Neural cell (in vitro differentiated cells): Measurements from ENCODE around the gene CIB4. TPM values are rescaled to one million over a fixed set of nuclear protein-coding genes. Genes with fewer than 3 reads are reported as not detected.

ENCODE experiments used
- H2AFZ ChIP-seq: fragments of 200-600, 300-800 bp; sonication (generic), shearing (Covaris generic); 2 replicates; pipeline ENCODE4 v1.6.0; 2014; ENCODE audit warnings: low read depth, mild to moderate bottlenecking, antibody characterized with exemption, low read length, moderate library complexity
- H3F3A ChIP-seq: fragments of 200-600 bp; shearing (Covaris generic); 2 replicates; pipeline ENCODE4 v1.6.1; 2016; ENCODE audit warnings: mild to moderate bottlenecking, moderate library complexity, mixed read lengths, antibody characterized with exemption, low read length; ENCODE audit not compliant: insufficient read depth, poor library complexity, severe bottlenecking
- H3K27ac ChIP-seq: fragments of 200-600, 300-800 bp; sonication (generic), shearing (Covaris generic); 2 replicates; pipeline ENCODE4 v1.5.1; 2014; ENCODE audit warnings: mild to moderate bottlenecking, low read length, moderate library complexity
- H3K27me3 ChIP-seq: fragments of 300-800, 200-600 bp; sonication (generic), shearing (Covaris generic); 2 replicates; pipeline ENCODE4 v1.6.0; 2014; ENCODE audit warnings: mild to moderate bottlenecking, low read depth, low read length, moderate library complexity; ENCODE audit not compliant: insufficient read depth
- H3K36me3 ChIP-seq: fragments of 300-800, 200-600 bp; sonication (generic), shearing (Covaris generic); 2 replicates; pipeline ENCODE4 v1.5.1; 2014; ENCODE audit warnings: mild to moderate bottlenecking, antibody characterized with exemption, low read length, moderate library complexity; ENCODE audit not compliant: insufficient read depth
- H3K4me2 ChIP-seq: fragments of 300-800, 200-600 bp; sonication (generic), shearing (Covaris generic); 2 replicates; pipeline ENCODE4 v1.6.0; 2014; ENCODE audit warnings: mild to moderate bottlenecking, low read length
- H3K4me3 ChIP-seq: fragments of 300-800, 200-600 bp; sonication (generic), shearing (Covaris generic); 2 replicates; pipeline ENCODE4 v1.5.1; 2014; ENCODE audit warnings: mild to moderate bottlenecking, low read length, moderate library complexity
- H3K79me2 ChIP-seq: fragments of 200-600 bp; shearing (Covaris generic); replicated peaks from 2 replicates; pipeline ENCODE4 v1.6.0; 2014; ENCODE audit warnings: mild to moderate bottlenecking, low read length, moderate library complexity; ENCODE audit not compliant: insufficient read depth
- H3K9ac ChIP-seq: fragments of 300-800, 200-600 bp; sonication (generic), shearing (Covaris generic); 2 replicates; pipeline ENCODE4 v1.6.1; 2016; ENCODE audit warnings: mild to moderate bottlenecking, low read length, mixed read lengths
- H3K9me2 ChIP-seq: fragments of 200-600 bp; shearing (Covaris generic); 2 replicates; pipeline ENCODE4 v1.6.1; 2016; ENCODE audit warnings: mild to moderate bottlenecking, low read length, mixed read lengths; ENCODE audit not compliant: insufficient read depth
- H3K9me3 ChIP-seq: fragments of 200-600, 300-800 bp; sonication (generic), shearing (Covaris generic); 2 replicates; pipeline ENCODE4 v1.6.1; 2016; ENCODE audit warnings: mild to moderate bottlenecking, mixed run types, low read length, moderate library complexity, mixed read lengths
- H4K20me1 ChIP-seq: fragments of 200-600 bp; shearing (Covaris generic); 2 replicates; pipeline ENCODE4 v1.6.1; 2016; ENCODE audit warnings: mild to moderate bottlenecking, mixed run types; ENCODE audit not compliant: insufficient read depth
- CTCF ChIP-seq: fragments of 450-650 bp; IDR thresholded peaks from 2 replicates; pipeline ENCODE4 v1.5.1; 2014; ENCODE audit warnings: antibody characterized with exemption, mild to moderate bottlenecking, moderate library complexity; ENCODE audit not compliant: poor library complexity, severe bottlenecking
- EP300 ChIP-seq: fragments of 450-650 bp; conservative IDR thresholded peaks from 2 replicates; pipeline ENCODE4 v1.6.1; 2014; ENCODE audit warnings: antibody characterized with exemption, mild to moderate bottlenecking, moderate library complexity; ENCODE audit not compliant: poor library complexity, severe bottlenecking
- EZH2 ChIP-seq: fragments of 200-600, 300-800 bp; shearing (Covaris generic), sonication (generic); IDR thresholded peaks from 2 replicates; pipeline ENCODE4 v1.6.1; 2014; ENCODE audit warnings: antibody characterized with exemption, low read length, borderline replicate concordance, mild to moderate bottlenecking; ENCODE audit not compliant: insufficient read depth, poor library complexity, severe bottlenecking
- MXI1 ChIP-seq: fragments of 450-650 bp; conservative IDR thresholded peaks from 2 replicates; pipeline ENCODE4 v1.6.1; 2014; ENCODE audit warnings: antibody characterized with exemption, mild to moderate bottlenecking; ENCODE audit not compliant: poor library complexity, severe bottlenecking
- POLR2AphosphoS5 ChIP-seq: IDR thresholded peaks from 2 replicates; pipeline ENCODE4 v1.6.1; 2012
- RAD21 ChIP-seq: fragments of 450-650 bp; conservative IDR thresholded peaks from 2 replicates; pipeline ENCODE4 v1.6.1; 2014; ENCODE audit warnings: antibody characterized with exemption, mild to moderate bottlenecking, moderate library complexity
- REST ChIP-seq: IDR thresholded peaks from 2 replicates; pipeline ENCODE4 v1.6.1; 2012; ENCODE audit warnings: borderline replicate concordance
- SMC3 ChIP-seq: fragments of 450-650 bp; conservative IDR thresholded peaks from 2 replicates; pipeline ENCODE4 v1.6.1; 2014; ENCODE audit warnings: antibody characterized with exemption, mild to moderate bottlenecking, moderate library complexity; ENCODE audit not compliant: poor library complexity
- TAF1 ChIP-seq: IDR thresholded peaks from 2 replicates; pipeline ENCODE4 v1.6.1; 2012; ENCODE audit warnings: low read depth
- polyA plus RNA-seq: library from polyadenylated mRNA; depleted of rRNA; stranded (reverse); fragments of >200 nt; gene quantifications from 2 replicates; pipeline ENCODE4 v1.2.3, GENCODE V29; 2014

The CIB4 gene
- polyA plus RNA-seq, 1 donor from 2014 or later: not detected

- TF ChIP-seq SMC3 (no peak), CTCF (no peak), POLR2AphosphoS5 (no peak), MXI1 (no peak), RAD21 (no peak), REST (no peak), EP300 (no peak), TAF1 (no peak), EZH2 (no peak)
- no peak overlapping the region for H3K27ac ChIP-seq
Measured at GRCh38 chr2:26590508-26590907, 50.7 kb downstream of the CIB4 start.

GRCh38 chr2:26588576-26588975, 52.6 kb downstream of the CIB4 start:
- Histone ChIP-seq H3K27me3 (no peaks in the 10 kb centered on the region), H3K4me3 (no peak overlapping the region), H3K79me2 (no peaks in the 10 kb centered on the region), H3K27ac (no peak overlapping the region), H3K9me2 (no peaks in the 10 kb centered on the region), H2AFZ (no peak overlapping the region), H3K9ac (no peak overlapping the region), H3K36me3 (no peaks in the 10 kb centered on the region), H3F3A (no peaks in the 10 kb centered on the region), H4K20me1 (no peaks in the 10 kb centered on the region), H3K9me3 (no peaks in the 10 kb centered on the region), H3K4me2 (no peak overlapping the region)
- TF ChIP-seq POLR2AphosphoS5: no peak
- no peak for TF ChIP-seq CTCF
- TF ChIP-seq MXI1: no peak
- TF ChIP-seq EP300: no peak
- no peak for TF ChIP-seq SMC3
- TF ChIP-seq TAF1: no peak
- no peak for TF ChIP-seq REST
- TF ChIP-seq EZH2: no peak
- TF ChIP-seq RAD21: no peak

More at GRCh38 chr2:26590508-26590907, 50.7 kb downstream of the CIB4 start:
- no peaks in the 10 kb centered on the region for H3K27me3 ChIP-seq
- H3K4me2 ChIP-seq: no peak overlapping the region
- H3K4me3 ChIP-seq: no peak overlapping the region
- no peak overlapping the region for H3K9ac ChIP-seq
- no peaks in the 10 kb centered on the region for H3F3A ChIP-seq
- no peaks in the 10 kb centered on the region for H3K36me3 ChIP-seq
- no peaks in the 10 kb centered on the region for H3K9me2 ChIP-seq
- H4K20me1 ChIP-seq: no peaks in the 10 kb centered on the region
- no peak overlapping the region for H2AFZ ChIP-seq
- no peaks in the 10 kb centered on the region for H3K9me3 ChIP-seq
- H3K79me2 ChIP-seq: no peaks in the 10 kb centered on the region
